Fibroblast of villous mesenchyme (primary cell): ENCODE data around the gene ZRANB1. TPM values are rescaled to one million over a fixed set of nuclear protein-coding genes. Genes with fewer than 3 reads are reported as not detected.

Experiments used
- DNase-seq: peaks from one replicate; pipeline ENCODE4 v3.0.0-alpha.2; 2010; ENCODE audit warnings: low read depth
- H3K4me3 ChIP-seq: 2 replicates; pipeline ENCODE4 v1.5.1; 2011; ENCODE audit warnings: low read depth, mild to moderate bottlenecking, low read length
- total RNA-seq: library from RNA; depleted of rRNA; stranded (reverse); fragments of >200 nt; gene quantifications from 2 replicates; pipeline ENCODE4 v1.2.3, GENCODE V29; 2012
- TF ChIP-seq, protein P1 (sequence below): IDR thresholded peaks from 2 replicates; pipeline ENCODE4 v1.5.1; 2012; ENCODE audit warnings: low read depth, mild to moderate bottlenecking, low read length; ENCODE audit not compliant: insufficient read depth

The ZRANB1 gene
- total RNA-seq, 1 donor: 37.1 TPM

DNA sequence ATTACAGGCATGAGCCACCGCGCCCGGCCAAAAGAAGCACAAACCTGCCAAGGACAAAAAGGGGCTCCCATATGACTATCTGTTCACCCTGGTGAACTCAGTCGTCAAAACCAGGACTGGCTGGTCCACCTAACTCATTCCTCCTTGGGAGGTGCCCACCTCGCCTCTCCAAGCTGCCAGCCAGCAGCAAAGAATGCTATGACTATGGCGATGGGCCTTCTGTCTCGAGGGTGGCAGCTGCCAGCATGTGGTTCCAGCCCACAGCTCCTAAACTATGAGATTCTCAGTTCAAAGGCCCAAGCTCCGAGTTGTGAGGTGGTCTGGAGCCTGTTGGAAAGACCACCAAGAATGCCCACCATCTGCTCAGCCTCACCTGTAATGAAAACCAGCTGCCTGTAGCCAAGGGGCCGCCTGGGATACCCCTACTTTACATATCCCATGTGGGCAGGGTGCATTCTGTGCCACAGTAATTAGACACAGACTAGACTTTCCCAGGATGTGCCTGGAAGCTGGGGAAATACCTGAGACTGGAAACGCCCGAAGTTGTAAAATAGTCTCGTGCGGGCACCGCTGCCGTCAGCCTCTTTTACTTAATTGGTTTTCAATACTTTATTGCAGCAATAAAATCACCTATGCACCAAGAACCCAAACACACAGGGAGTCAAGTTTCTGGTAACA, 71.1 kb downstream of the ZRANB1 start:
- TF ChIP-seq, protein P1, sequence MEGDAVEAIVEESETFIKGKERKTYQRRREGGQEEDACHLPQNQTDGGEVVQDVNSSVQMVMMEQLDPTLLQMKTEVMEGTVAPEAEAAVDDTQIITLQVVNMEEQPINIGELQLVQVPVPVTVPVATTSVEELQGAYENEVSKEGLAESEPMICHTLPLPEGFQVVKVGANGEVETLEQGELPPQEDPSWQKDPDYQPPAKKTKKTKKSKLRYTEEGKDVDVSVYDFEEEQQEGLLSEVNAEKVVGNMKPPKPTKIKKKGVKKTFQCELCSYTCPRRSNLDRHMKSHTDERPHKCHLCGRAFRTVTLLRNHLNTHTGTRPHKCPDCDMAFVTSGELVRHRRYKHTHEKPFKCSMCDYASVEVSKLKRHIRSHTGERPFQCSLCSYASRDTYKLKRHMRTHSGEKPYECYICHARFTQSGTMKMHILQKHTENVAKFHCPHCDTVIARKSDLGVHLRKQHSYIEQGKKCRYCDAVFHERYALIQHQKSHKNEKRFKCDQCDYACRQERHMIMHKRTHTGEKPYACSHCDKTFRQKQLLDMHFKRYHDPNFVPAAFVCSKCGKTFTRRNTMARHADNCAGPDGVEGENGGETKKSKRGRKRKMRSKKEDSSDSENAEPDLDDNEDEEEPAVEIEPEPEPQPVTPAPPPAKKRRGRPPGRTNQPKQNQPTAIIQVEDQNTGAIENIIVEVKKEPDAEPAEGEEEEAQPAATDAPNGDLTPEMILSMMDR: no peak
- no peak for DNase-seq
- no peak overlapping the region for H3K4me3 ChIP-seq

GRCh38 chr10:125013529-125013872, 71.6 kb downstream of the ZRANB1 start:
- H3K4me3 ChIP-seq: no peak overlapping the region
- TF ChIP-seq, protein P1: no peak
- DNase-seq: no peak

DNA sequence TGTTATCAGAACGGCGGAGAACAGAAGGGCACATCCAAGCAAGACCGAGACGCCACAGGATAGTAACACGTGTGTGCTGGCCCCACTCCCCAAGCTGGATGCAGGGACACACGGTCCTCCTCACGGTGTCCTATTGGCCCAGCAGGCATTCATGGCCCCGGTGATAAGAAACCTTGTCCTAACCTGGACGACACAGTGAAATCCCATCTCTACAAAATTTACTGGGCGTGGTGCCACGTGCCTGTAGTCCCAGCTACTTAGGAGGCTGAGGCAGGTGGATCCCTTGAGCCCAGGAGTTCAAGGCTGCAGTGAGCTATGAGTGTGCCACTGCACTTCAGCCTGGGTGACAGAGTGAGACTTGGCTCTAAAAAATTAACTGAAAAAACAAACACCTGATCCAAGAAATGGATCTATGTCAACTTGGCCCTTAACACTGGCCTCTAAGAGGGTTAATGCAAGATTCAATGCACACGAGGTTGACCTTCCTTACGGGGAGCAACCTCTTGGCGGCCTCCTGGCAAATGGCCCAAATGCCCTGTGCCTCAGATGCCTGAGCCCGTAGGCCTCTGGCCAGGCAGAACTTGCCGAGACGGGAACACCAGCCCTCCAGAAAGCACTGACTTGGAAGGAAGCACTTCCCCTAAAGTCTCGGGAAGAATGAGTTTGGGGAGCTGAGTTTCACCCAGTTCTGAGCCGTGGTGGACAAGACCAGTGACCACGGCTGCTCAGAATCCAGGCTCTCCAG, 72.3 kb downstream of the ZRANB1 start:
- TF ChIP-seq, protein P1: no peak
- DNase-seq: no peak
- H3K4me3 ChIP-seq: no peak overlapping the region

- DNase-seq: no peak
- TF ChIP-seq, protein P1: no peak
- no peak overlapping the region for H3K4me3 ChIP-seq
These were observed 73.0 kb downstream of the ZRANB1 start for GRCh38 chr10:125014836-125015355.

GRCh38 chr10:125015356-125015944, 73.5 kb downstream of the ZRANB1 start:
- TF ChIP-seq, protein P1: no peak
- DNase-seq: no peak
- H3K4me3 ChIP-seq: no peak overlapping the region

- no peak overlapping the region for H3K4me3 ChIP-seq
- TF ChIP-seq, protein P1: no peak
- DNase-seq: no peak
These were observed 74.2 kb downstream of the ZRANB1 start for GRCh38 chr10:125016123-125016522.
